Pancreas (tissue), 10 donors: ENCODE results near the gene ARHGEF37. TPM values are rescaled to one million over a fixed set of nuclear protein-coding genes. Genes with fewer than 3 reads are reported as not detected.

Experiments used
- ATAC-seq, 4 donors: fragments of 200-7000 bp; cut with Tn5 transposase; one replicate each; pipeline versions ENCODE4 v1.8.0 to v1.9.1; 2020; ENCODE audit warnings: mild to moderate bottlenecking in 4 of 4, moderate library complexity in 4 of 4
- DNase-seq, 6 donors: peaks; one replicate each; pipeline ENCODE4 v3.0.0-alpha.2; 2020
- FAIRE-seq: peaks from 2 replicates; lab custom pipeline; 2012; peaks lifted over from hg19 to GRCh38; lab: Jason Lieb, UNC
- H3K27ac ChIP-seq, 4 donors: fragments of 200-600 bp; sonication (generic); 1 replicate in 3 of 4; 2 replicates in 1 of 4; pipeline versions ENCODE4 v1.5.0 to v1.8.0; 2020
- H3K27me3 ChIP-seq, 4 donors: fragments of 200-600 bp; one replicate each; pipeline ENCODE4 v1.8.0; 2021
- H3K36me3 ChIP-seq, 3 donors: fragments of 200-600 bp; sonication (generic) in 1 of 3; one replicate each; pipeline versions ENCODE4 v1.5.0 to v1.8.0; 2020 to 2021
- H3K4me1 ChIP-seq, 3 donors: fragments of 200-600 bp; one replicate each; pipeline ENCODE4 v1.8.0; 2021
- H3K4me3 ChIP-seq, 4 donors: fragments of 200-600 bp; sonication (generic) in 2 of 4; one replicate each; pipeline versions ENCODE4 v1.5.0 to v1.8.0; 2020 to 2021
- H3K9me3 ChIP-seq, 4 donors: fragments of 200-600 bp; one replicate each; pipeline ENCODE4 v1.8.0; 2021
- CTCF ChIP-seq, 4 donors: fragments of 200-600 bp; sonication (generic) in 3 of 4; IDR thresholded peaks; one replicate each; pipeline versions ENCODE4 v1.5.0 to v1.8.0; 2021; ENCODE audit warnings: antibody characterized with exemption in 4 of 4
- WGBS, 2 donors: extraction: QIAGEN DNeasy Blood & Tissue Kit; methylation state at CpG; one replicate each; pipeline ENCODE4 v1.1.7; 2013; 5-methylcytosine and 5-hydroxymethylcytosine counted together
- intact Hi-C, 3 donors: fragments of 100-400 bp; cut with DNase I; formaldehyde crosslinking; loops; one replicate each; pipeline versions ENCODE4 v1.11.1 to v1.14.2; 2022
- polyA plus RNA-seq, 2 donors: library from polyadenylated mRNA; stranded (reverse); fragments of 200-250 nt; gene quantifications; one replicate each; pipeline ENCODE4 v1.2.3, GENCODE V29; 2013
- total RNA-seq, 6 donors: library from RNA; stranded (reverse); fragmentation: NEBNext Ultra II Directional in 4 of 6; extraction: Animal tissue kit (Norgen Biotek cat#: 25700) in 4 of 6; gene quantifications; one replicate each; pipeline versions ENCODE4 v1.2.1 to v1.2.4, GENCODE V29; 2021 to 2023
- donor health status: healthy with polysubstance abuse.
- donor health status: DM: no; HTN: no; CAD: no; lungs with moderate emphysema.
- donor health status: DM: no; HTN: no; CAD: no.
- donor health status: control.
- donor health status: control.
- donor health status: Bipolar disorder and iron deficiency.
- donor health status: DM: yes; HTN: yes; CAD: no.
- donor health status: DM: no; HTN: no; CAD: no.
- donor health status: DM: no; HTN: no; CAD: no.
- donor health status: DM: yes; HTN: yes; CAD: no.

Gene ARHGEF37
- total and polyA plus RNA-seq, 8 donors, result 5.7 to 13.6 (median 9.2) TPM

DNA sequence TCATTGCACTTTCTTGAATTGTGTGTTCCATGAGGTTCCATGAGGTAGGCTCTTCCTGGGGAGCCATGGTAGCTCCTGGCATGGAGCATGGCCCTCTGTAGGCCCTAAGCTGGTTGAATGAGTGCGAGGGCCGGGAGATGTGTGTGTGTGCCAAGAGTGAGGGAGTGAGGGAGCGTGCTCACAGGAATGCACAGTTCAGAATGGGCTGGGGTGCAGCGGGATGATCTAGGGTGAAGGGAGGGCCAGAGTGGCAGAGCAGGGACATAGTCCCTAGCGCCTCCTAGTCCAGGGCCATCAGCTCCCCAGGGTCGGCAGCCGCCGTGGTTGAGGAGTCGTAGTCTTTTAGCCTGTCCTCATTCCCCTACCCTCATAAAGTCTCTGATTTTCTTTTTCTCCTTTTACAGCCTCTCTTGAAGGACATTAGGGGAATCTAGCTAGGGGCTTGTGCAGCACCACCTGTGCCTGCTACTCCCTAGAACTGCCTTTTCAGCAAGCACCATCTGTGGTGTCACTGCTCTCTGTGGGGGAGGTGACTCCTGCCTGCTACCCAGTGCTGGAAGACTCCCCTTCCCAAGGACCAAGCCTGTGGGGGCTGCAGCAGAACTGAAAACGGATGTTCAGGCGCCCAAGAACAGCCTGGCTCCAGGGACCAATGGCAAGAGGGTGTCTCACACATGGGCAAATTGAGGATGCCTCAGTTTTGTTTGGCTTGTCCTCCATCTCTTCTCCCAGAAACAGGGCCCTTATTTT, 83.5 kb downstream of the ARHGEF37 start:
- intact Hi-C loops, result no loop called here
- no peak for ATAC-seq
- FAIRE-seq, result no peak

GRCh38 chr5:149665416-149666175, 84.3 kb downstream of the ARHGEF37 start:
- no peaks in the 10 kb centered on the region for H3K27me3 ChIP-seq
- no peaks in the 10 kb centered on the region for H3K4me1 ChIP-seq
- intact Hi-C loops, result no loop called here
- H3K36me3 ChIP-seq, result no peaks in the 10 kb centered on the region
- H3K4me3 ChIP-seq, result no peak overlapping the region
- ATAC-seq, result peak in 1 of 4 donors; percentile 22
- TF ChIP-seq CTCF (IDR thresholded peaks at IDR 0.05), result no peak
- DNase-seq, result no peak
- WGBS, 2 donors, result 64 to 71% methylated on average over 5 of the region's 5 CpGs
- no peak for FAIRE-seq
- H3K27ac ChIP-seq, result no peak overlapping the region
- H3K9me3 ChIP-seq, result no peaks in the 10 kb centered on the region

More for the DNA sequence above, 83.5 kb downstream of the ARHGEF37 start:
- no peak for DNase-seq
- WGBS, 2 donors, result 91 to 94% methylated on average over 11 of the region's 11 CpGs
- Histone ChIP-seq H3K4me3 (no peak overlapping the region), H3K27me3 (no peaks in the 10 kb centered on the region), H3K9me3 (no peaks in the 10 kb centered on the region), H3K27ac (no peak overlapping the region), H3K4me1 (no peaks in the 10 kb centered on the region), H3K36me3 (no peaks in the 10 kb centered on the region)
- TF ChIP-seq CTCF (IDR thresholded peaks at IDR 0.05), result no peak

GRCh38 chr5:149666212-149666852, 85.0 kb downstream of the ARHGEF37 start:
- no peaks in the 10 kb centered on the region for H3K9me3 ChIP-seq
- H3K27me3 ChIP-seq, result no peaks in the 10 kb centered on the region
- WGBS, 2 donors, result 85 to 90% methylated on average over 4 of the region's 4 CpGs
- no peaks in the 10 kb centered on the region for H3K36me3 ChIP-seq
- peak in 2 of 4 donors; percentile 71 for ATAC-seq
- no peak for TF ChIP-seq CTCF (IDR thresholded peaks at IDR 0.05)
- H3K27ac ChIP-seq, result no peak overlapping the region
- H3K4me3 ChIP-seq, result no peak overlapping the region
- no peak for DNase-seq
- no peak for FAIRE-seq
- intact Hi-C loops, result no loop called here
- H3K4me1 ChIP-seq, result no peaks in the 10 kb centered on the region

- Histone ChIP-seq H3K27ac (no peak overlapping the region), H3K4me1 (no peaks in the 10 kb centered on the region), H3K36me3 (no peaks in the 10 kb centered on the region), H3K4me3 (no peak overlapping the region), H3K27me3 (no peaks in the 10 kb centered on the region), H3K9me3 (no peaks in the 10 kb centered on the region)
- FAIRE-seq (no peak), ATAC-seq (peak in 2 of 4 donors; percentile 60 to 73), DNase-seq (no peak)
- TF ChIP-seq CTCF (IDR thresholded peaks at IDR 0.05), result peak; percentile 34 to 54 (median 52)
- 32 to 34% methylated on average over 7 of the region's 7 CpGs for WGBS, 2 donors
- intact Hi-C loops, result no loop called here
These were observed 86.0 kb downstream of the ARHGEF37 start for GRCh38 chr5:149667084-149667828.
